Bronchial epithelial cell (primary cell): ENCODE data around the gene SELENON. TPM values are rescaled to one million over a fixed set of nuclear protein-coding genes. Genes with fewer than 3 reads are reported as not detected.

Experiments used
- DNase-seq: peaks from one replicate; pipeline ENCODE4 v3.0.0-alpha.2; 2010; ENCODE audit warnings: low read depth
- FAIRE-seq: peaks from 2 replicates; lab custom pipeline; 2011; peaks lifted over from hg19 to GRCh38; lab: Jason Lieb, UNC
- H3K27me3 ChIP-seq: 2 replicates; pipeline ENCODE4 v1.5.1; 2011; ENCODE audit warnings: low read length; ENCODE audit not compliant: control insufficient read depth, insufficient read depth
- H3K36me3 ChIP-seq: 2 replicates; pipeline ENCODE4 v1.5.1; 2011; ENCODE audit warnings: low read length; ENCODE audit not compliant: control insufficient read depth, insufficient read depth
- H3K4me3 ChIP-seq: 2 replicates; pipeline ENCODE4 v1.5.1; 2011; ENCODE audit warnings: mild to moderate bottlenecking, low read depth, low read length, control low read depth
- total RNA-seq: library from RNA; depleted of rRNA; stranded (reverse); fragments of >200 nt; gene quantifications from 2 replicates; pipeline ENCODE4 v1.2.1, GENCODE V29; 2014
- TF ChIP-seq, protein P1 (sequence below): IDR thresholded peaks from 2 replicates; pipeline ENCODE4 v1.5.1; 2011; ENCODE audit warnings: mild to moderate bottlenecking, moderate library complexity, low read length, control low read depth, inconsistent platforms; ENCODE audit not compliant: insufficient read depth, severe bottlenecking

SELENON gene
- total RNA-seq, 1 donor from 2014 or later: 3.4 TPM

DNA sequence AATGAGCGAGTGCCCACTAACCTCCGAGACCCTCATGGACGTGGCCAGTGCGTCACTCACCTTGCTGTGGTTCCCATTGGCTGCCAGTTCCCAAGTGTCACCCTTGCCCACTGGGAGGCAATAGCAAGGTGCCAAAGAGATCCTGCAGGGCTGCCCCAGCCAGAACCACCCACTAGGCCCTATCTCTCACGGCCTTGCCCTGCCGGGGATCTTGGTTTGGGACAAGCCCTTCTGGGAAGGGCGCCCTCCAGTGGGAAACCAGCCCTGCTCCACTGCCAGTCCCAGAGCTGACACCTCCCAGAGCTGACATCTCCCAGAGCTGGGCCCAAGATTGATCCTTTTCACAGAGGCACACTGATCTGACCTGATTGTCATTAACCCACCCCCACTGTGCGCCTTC, 2.1 kb upstream of the SELENON start:
- FAIRE-seq: peak; percentile 50
- Histone ChIP-seq H3K27me3 (peaks cover 1% of the 10 kb centered on the region), H3K36me3 (no peaks in the 10 kb centered on the region), H3K4me3 (no peak overlapping the region)
- DNase-seq: peak; percentile 11
- TF ChIP-seq, protein P1, sequence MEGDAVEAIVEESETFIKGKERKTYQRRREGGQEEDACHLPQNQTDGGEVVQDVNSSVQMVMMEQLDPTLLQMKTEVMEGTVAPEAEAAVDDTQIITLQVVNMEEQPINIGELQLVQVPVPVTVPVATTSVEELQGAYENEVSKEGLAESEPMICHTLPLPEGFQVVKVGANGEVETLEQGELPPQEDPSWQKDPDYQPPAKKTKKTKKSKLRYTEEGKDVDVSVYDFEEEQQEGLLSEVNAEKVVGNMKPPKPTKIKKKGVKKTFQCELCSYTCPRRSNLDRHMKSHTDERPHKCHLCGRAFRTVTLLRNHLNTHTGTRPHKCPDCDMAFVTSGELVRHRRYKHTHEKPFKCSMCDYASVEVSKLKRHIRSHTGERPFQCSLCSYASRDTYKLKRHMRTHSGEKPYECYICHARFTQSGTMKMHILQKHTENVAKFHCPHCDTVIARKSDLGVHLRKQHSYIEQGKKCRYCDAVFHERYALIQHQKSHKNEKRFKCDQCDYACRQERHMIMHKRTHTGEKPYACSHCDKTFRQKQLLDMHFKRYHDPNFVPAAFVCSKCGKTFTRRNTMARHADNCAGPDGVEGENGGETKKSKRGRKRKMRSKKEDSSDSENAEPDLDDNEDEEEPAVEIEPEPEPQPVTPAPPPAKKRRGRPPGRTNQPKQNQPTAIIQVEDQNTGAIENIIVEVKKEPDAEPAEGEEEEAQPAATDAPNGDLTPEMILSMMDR: peak; percentile 79

DNA sequence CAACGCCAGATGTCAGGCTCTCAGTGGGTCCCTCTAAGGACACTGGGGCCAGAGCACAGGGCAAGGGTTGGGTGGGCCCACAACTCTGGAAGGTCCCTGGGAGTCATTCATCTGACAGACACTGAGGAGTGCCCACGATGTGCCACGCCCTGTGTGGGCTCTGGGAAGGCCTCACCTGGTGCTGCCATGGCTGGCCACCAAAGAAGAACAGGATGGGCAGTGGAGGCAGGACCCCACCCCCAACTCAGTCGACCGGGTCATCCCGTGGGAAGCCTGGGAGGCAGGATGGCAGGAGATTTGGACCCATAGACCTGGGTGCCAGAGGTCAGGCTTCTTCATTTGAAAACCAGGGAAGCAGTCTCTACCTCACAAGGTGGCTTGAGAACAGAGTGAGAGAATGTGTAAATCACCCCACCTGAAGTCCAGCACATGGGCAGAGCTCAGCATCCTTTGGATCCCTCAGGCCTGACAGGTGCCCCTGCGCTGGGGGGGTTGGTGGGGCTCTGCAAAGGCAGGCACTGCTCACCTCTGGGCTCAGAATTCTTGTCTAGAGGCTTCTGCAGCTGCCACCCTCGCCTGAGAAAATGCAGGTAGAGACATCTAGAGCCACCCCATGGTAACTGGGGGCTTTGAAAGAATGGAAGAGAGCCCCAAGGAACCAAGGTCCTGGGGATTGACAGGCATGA, 1.2 kb upstream of the SELENON start:
- TF ChIP-seq, protein P1: no peak
- DNase-seq: no peak
- Histone ChIP-seq H3K27me3 (peaks cover under 1% of the 10 kb centered on the region), H3K36me3 (no peaks in the 10 kb centered on the region), H3K4me3 (no peak overlapping the region)
- no peak for FAIRE-seq

DNA sequence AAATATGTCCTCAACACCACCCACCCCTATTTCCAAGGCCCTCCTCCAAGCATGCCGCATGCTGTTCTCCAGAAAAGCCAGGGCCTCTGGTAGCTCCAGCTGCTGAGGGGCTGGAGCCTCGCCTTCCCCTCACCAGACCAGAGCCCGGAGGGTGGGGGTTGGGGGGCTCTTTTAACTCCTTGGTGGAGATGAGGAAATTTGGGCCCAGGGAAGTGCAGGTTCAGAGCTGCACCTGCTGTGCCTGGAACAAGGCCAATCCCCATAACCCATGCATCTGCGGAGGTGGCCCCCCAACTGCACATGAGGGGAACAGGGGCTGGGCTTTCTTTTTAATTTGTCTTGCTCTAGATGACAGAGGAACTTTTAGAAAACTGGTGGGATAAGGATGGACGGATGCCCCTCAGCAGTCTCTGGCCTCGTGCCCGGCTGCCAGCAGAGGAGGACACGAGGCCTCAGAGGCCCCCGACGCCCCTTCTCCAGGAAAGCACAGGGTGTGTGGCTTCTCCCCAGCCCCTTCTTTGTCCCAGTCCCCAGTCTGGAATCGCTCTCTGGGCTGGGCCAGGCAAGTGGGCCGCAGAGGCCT, 550 bp upstream of the SELENON start:
- TF ChIP-seq, protein P1: no peak
- DNase-seq: no peak
- FAIRE-seq: no peak
- peak overlapping the region; percentile 44 for H3K4me3 ChIP-seq
- no peaks in the 10 kb centered on the region for H3K36me3 ChIP-seq
- H3K27me3 ChIP-seq: no peaks in the 10 kb centered on the region

DNA sequence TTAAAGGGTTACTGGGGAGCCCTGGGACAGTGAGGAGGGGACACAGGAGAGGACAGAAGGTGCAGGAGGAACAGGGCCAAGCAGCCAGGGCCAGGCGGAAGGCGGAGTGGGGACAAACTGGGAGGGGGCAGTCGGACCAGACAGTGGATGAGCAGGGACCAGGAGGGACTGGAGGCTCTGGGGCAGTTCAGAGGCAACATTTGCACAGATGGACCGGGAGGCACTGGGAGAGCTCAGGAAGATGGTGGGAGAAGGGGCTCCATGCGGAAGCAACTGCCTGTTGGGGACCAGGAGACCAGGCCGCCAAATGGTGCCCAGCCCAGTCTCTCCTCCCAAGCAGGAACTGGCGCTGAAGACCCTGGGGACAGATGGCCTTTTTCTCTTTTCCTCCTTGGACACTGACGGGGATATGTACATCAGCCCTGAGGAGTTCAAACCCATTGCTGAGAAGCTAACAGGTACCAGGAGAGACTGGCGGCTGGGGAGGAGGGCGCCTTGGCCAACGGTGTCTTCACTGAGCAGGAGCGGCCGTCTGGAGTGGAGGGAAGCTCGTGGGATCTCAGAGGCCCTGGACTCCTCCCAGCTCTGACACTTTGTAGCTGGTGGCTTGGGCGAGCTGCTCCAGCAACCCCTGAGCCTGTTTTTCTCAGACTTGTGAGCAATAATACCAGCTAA, 847 bp downstream of the SELENON start:
- peak overlapping the region; percentile 53 for H3K4me3 ChIP-seq
- DNase-seq (no peak), FAIRE-seq (no peak)
- H3K36me3 ChIP-seq: peaks cover 9% of the 10 kb centered on the region
- TF ChIP-seq, protein P1: no peak
- H3K27me3 ChIP-seq: no peaks in the 10 kb centered on the region

DNA sequence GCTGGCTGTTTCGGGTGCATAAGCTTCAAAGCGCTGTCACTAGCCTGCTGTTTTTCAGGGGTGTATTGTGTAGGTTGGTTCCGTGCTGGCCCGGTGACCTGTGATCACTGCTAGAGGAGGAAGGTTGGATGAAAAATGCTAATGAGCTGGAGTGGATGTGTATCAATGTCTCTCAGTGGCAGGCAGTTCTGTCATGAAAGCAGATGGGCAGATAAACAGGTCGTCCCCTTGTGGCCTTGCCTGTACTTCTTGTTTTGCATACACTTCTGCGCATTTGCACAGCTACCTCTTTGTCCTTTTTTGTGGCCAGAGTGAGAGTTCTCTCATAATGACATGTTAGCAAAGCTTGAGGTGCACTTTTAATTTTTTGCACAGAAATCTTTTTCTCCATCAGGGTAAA, 2.9 kb downstream of the SELENON start:
- Histone ChIP-seq H3K4me3 (no peak overlapping the region), H3K36me3 (peaks cover 12% of the 10 kb centered on the region), H3K27me3 (no peaks in the 10 kb centered on the region)
- FAIRE-seq (no peak), DNase-seq (no peak)
- TF ChIP-seq, protein P1: no peak
